HG03280 (cell line): ENCODE measurements around the gene NME2.

ENCODE experiments used
- ATAC-seq: cut with Tn5 transposase; IDR thresholded peaks from one replicate; pipeline ENCODE4 v1.9.1; 2021; ENCODE audit warnings: mild to moderate bottlenecking, moderate library complexity; ENCODE audit not compliant: unreplicated experiment

Gene NME2

DNA sequence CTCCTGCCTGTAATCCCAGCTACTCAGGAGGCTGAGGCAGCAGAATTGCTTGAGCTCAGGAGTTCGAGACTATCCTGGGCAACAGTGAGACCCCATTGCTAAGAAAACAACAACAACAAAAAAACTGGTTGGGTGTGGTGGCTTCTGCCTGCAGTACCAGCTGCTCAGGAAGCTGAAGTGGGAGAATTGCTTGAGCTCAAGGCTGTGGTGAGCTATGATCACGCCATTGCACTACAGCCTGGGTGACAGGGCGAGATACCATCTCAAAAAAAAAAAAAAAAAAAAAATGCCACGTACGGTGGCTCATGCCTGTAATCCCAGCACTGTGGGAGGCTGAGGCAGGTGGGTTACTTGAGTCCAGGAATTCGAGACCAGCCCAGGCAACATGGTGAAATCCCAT lies 34.1 kb downstream of the NME2 start:
- no peak for ATAC-seq

- ATAC-seq = no peak
These were observed 34.6 kb downstream of the NME2 start for GRCh38 chr17:51200846-51201245.

DNA sequence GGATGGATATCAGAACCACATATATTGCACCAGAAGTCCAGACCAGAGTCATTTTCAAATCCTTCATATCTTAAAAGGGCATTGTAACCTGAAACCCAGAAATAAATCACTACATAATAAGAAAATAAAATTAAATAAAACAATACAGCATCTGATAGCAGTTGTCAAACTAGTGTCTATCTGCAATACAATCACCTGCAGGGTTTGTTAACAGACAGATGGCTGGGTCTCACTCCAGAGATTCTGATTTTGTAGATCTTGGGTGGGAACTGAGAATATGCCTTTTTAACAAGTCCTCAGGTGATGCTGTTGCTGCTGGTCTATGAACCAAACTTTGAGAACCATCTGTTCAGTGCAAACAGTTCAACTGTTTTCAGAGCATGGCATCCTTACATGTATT lies 37.6 kb downstream of the NME2 start:
- ATAC-seq = no peak

- ATAC-seq = no peak
These were observed 48.7 kb downstream of the NME2 start for GRCh38 chr17:51214920-51215319.

DNA sequence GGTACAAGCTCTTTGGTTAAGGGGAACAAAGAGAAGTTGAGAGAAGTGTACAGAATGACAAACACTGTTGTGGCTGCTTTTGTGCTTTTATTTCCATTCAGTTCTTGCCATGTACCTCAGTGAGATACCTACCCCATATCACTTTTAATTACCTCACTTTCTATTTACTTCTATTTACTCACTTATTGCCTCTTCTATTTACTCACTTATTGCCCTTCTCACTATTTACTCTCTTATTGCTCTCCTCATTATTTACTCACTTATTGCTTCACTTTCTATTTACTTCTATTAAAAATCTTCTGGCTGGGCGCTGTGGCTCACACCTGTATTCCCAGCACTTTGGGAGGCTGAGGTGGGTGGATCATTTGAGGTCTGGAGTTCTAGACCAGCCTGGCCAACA lies 51.7 kb downstream of the NME2 start:
- ATAC-seq = no peak

GRCh38 chr17:51221322-51221721 lies 55.1 kb downstream of the NME2 start:
- no peak for ATAC-seq
